GM19463 (cell line): ENCODE results near the gene XIRP2.
A peak's percentile ranks its signal among the peaks of the same experiment; 100 is the strongest.
"Not testable (repeated sequence)": the region's sequence is repeated elsewhere in the genome, so short reads cannot be mapped to it uniquely, and the experiment has no call there.

Experiments
- ATAC-seq: cut with Tn5 transposase; IDR thresholded peaks from one replicate; pipeline ENCODE4 v1.9.1; 2021; ENCODE audit warnings: mild to moderate bottlenecking, moderate library complexity; ENCODE audit not compliant: unreplicated experiment

The XIRP2 gene

GRCh38 chr2:167187978-167188967 lies 300.0 kb downstream of the XIRP2 start:
- no peak for ATAC-seq

- no peak for ATAC-seq
Observed at GRCh38 chr2:167190053-167190452, 301.8 kb downstream of the XIRP2 start.

DNA sequence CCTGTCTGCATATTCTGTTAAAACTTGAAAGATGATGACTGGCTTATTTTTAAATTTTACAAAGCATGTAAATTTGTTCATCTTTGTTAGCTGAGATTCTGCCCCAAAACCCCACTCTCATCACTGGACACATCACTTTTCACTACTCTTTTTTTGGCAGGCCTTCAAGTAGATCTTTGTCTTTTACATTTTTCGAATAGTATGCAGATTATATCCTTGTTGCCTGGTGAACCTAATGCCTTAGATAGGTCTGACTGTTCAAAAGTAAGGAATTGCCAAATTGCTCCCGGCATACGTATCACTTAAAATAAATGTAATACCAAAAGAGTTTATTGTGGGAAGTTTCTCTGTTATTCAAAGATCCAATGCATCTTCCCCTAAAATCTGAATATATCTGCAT lies 303.3 kb downstream of the XIRP2 start:
- no peak for ATAC-seq

- ATAC-seq: no peak
Observed at GRCh38 chr2:167192833-167193232, 304.6 kb downstream of the XIRP2 start.

DNA sequence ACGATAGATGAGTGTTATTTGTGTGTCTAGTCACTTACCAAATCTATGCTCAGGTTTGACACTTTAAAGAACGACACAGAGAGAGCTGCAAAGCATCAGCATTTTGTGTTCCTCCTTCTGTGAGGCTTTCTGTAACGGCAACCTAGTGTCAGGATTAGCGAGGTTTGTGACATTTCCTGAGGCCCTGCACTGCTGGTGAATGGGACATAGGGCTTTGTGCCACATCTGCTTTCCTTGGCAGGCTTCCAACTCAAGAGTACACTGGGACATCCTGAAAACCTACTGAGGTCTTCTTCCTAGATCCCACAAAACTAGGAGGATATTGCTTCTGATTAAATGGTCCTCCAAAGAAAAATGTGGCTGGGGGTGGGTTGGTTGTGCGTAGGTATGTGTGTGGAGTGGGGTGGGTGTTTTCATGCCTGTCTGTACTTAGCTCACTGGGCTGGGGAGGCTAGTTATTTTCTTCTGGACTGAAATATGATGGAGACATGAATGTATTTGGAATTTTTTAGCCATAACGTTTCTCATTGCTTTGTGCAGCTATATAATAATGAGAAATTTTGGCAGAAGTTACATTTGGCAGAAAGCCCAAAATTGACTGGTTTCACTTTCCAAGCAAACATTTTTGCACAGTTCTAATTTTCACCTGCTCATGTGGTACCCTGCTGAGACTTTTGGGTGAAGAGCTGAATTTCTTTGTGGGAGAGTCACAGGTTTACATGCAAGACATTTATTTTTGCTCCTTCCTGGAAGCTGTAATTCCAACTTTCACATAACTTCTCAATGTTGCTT lies 308.4 kb downstream of the XIRP2 start:
- ATAC-seq: no peak

DNA sequence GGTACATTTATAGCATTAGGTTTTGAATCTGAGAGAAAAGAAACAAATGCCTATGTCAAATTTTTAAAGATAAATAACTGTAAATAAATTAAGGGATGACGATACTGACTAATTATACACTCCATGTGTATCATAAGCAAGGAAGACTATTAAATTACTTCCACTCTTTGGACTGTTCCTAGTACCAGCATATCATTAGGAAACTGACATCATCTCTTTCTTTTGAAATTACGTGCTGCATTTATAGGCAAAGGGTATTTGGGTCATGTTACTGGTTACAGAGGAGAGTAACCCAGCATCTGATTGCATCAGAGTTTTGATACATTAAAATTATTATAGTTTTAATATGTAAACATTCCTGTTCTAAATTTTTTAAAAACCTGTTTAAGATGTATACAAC lies 309.7 kb downstream of the XIRP2 start:
- ATAC-seq: no peak

DNA sequence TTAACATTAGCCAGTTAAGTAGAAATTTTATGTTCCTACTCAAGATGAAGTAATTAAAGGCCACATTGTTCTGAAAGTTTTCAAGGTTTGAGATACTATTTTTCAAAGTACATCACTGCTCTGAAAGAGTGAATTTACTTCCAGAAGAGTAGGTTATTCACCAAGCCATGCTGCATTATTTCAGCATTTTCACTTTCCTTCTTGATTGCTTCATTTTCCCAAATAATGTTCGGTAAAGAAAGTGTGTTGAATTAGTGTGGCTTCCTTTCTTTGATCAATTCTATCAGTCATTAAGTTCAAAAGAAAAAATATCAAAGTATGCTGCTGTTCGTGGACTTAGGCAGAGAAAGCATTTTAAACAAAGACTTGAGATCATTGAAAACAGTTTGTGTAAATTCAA lies 310.3 kb downstream of the XIRP2 start:
- ATAC-seq: no peak

DNA sequence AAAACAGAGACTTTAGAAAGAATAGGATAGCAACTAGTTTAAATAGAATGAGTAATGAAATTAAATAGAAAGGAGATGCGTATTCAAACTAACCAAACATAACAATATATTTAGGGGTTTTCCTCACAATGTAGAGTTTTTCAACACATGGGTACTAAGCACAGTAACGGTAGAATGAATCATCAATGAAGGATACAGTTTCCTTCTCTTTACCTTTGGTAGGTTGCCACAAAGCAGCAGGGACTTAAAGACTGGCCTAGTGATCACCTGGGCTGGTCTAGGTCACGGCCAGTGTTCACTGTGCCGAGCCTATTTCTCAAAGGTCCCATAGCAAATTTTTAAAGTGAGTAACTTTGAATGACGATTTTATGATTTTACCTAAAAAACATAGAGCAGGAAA lies 311.7 kb downstream of the XIRP2 start:
- no peak for ATAC-seq

DNA sequence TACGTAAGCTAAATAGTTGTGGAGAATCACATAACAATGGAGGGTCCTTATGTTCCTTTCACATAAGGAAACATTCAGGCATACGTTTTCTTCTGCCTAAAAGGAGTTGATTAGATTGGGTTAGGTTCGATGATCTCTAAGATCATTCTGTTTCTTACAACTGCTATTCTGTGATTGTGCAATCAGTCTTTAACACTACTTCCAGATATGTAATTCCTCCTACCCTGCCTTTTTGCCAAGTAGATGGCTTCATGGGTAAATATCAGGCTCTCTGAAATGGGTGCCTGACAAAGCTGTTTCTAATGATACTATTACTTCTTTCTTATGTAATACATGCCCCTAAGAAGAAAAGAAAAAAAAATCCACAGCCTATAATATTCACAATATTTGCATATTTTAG lies 321.5 kb downstream of the XIRP2 start:
- no peak for ATAC-seq

DNA sequence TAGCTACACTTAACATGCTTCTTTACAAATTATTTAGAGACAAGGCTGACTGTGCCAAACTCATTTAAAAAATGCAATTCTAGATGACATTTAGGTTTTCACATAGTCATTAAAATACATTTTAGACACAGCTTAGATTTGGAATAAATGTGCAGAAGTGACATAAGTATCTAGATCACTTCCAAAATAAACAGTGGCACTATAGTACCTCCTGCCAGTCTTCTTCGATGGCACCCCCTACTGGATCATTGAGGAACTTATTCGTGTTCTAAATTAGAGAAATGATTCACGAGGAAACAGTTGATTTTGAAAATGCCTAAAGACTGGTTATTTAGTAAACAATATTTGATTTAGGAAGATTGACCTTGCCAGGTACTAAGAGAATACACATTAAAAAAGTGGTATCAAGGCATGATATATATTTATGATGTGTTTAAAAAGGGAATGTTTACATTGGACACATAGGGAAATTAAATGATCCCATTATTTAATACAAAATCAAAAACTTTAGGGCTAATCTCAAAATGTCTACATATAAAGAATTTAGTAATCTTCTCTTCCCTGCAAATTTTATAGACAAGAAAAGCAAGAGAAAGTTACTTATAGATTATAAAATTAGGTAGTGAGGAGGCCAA lies 323.9 kb downstream of the XIRP2 start:
- ATAC-seq: peak; percentile 82

- ATAC-seq: no peak
Observed at GRCh38 chr2:167215595-167215994, 327.3 kb downstream of the XIRP2 start.

DNA sequence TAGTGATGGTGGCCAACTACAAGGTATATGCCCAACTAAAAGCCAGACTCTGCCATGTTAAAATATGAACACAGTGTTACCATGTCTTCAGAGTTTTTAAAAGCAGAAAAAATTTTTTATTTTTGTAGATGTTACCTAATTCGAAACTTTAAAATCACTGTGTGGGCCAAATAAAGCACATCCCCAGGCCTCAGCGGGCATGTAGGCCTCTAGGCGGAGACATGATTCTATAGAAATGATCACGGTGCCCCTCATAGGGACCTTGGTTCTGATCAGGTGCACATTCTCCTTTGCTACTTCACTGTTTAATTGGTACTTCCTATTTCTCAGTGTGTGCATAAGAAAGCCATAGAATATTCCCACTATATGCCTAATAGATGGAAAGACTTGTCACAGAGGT lies 349.2 kb downstream of the XIRP2 start:
- ATAC-seq: no peak

DNA sequence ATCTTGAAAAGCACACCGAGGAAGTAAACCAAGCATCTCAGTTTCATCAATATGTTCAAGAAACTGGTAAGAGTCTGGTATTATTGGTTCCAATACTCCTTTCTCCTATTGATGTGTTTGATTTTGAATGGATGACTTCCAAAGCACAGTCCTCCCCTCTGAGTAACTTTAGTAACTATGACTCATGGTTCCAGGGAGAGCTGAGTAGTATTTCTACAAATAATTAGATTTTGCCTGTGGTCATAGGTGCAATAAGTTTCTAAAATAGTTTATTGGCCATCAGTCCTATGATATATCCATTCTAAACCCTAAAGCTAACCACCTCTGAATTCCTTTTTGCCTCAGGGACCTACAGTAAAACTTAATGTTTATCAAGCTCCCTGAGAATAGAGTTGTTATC lies 352.4 kb downstream of the XIRP2 start:
- ATAC-seq: no peak

DNA sequence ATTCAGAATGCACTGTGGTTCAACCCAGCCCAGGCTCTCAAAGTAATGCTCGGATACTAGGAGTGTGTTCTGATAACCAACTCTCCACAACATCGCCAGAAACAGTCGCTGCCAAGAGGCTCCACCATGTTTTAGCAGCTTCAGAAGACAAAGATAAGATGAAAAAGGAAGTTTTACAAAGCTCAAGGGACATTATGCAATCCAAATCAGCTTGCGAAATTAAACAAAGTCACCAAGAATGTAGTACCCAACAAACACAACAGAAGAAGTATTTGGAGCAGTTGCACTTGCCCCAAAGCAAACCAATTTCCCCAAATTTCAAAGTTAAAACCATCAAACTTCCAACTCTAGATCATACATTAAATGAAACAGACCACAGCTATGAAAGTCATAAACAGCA lies 360.9 kb downstream of the XIRP2 start:
- no peak for ATAC-seq

GRCh38 chr2:167253025-167253424 lies 364.7 kb downstream of the XIRP2 start:
- ATAC-seq: no peak

DNA sequence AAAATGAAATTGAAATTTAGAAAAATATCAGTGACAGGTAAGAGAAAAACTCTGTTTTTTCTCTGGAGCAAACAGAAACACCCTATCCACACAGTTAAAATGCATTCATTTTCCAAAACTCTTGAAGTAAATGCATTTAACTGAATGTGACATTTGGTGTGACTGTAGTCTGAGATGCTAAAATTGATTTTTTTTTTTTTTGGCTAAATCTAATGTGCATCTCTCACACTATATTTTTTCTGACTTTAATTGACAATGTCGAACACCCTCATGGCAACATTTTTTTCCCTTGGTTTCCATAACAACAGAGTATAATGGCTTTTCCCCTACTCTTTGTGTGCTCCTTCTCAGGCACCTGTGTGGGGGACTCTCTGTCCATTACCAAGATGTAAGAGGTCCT lies 366.4 kb downstream of the XIRP2 start:
- no peak for ATAC-seq

DNA sequence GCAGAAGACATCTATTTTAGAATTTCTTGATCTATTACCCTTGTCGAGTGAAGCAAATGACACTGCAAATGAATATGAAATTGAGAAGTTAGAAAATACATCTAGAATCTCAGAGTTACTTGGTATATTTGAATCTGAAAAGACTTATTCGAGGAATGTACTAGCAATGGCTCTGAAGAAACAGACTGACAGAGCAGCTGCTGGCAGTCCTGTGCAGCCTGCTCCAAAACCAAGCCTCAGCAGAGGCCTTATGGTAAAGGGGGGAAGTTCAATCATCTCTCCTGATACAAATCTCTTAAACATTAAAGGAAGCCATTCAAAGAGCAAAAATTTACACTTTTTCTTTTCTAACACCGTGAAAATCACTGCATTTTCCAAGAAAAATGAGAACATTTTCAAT lies 370.4 kb downstream of the XIRP2 start:
- no peak for ATAC-seq

DNA sequence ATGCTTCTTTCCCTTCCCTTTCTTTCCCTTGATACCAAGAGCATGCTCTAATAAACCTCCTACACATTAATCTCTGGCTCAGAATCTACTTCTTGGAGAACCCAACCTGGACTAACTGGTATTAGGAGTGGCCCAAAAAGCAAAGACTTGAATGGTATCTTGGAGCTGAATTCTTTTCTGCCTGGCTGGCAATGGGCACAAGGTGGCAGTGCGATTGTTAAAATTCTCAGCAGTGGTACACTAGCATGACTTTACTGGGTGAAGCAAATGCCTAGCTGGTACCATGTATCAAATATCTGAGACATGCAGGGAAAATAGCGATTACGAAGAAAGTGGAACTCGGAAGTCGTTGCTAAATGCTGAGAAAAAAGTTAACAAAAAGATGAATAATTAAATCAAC lies 376.1 kb downstream of the XIRP2 start:
- ATAC-seq: no peak

DNA sequence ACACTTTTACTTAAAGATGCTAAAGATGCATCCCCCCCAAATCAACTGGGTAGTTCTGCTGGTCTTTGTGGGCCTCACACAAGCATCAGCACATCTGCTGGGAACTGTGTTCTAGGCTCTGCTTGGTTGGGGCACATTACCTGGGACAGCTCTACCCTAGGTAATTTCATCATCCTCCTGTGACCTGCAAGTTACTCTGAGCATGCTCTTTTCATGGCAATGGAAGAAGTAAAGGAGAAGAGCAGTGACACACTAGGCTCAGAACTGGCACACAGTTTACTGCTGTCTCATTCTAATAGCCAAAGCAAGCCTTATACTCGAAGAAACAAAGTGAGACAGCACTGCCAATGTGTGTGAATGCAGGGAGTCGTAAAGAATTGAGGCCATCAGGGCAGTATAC lies 376.7 kb downstream of the XIRP2 start:
- ATAC-seq: no peak

DNA sequence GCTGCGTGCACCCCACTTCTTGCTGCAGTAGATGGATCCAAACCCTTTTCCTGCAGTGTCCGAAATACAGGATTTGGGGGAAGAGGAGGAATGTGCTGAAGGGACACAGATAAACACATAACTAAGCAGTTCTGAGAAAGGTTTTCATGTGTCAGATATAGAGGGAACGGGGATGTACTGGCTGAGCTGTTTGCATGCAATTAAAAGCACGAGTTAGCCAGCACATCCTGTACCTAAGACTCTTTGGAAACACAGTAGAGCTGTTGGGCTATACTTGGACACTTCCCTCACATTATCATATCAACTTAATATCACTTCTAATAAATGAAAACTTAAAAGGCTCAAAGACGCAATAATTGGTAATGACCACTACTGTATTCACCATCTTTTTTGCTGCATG lies 377.4 kb downstream of the XIRP2 start:
- no peak for ATAC-seq

GRCh38 chr2:167268245-167268644 lies 380.0 kb downstream of the XIRP2 start:
- ATAC-seq: not testable (repeated sequence)

GRCh38 chr2:167271932-167272331 lies 383.7 kb downstream of the XIRP2 start:
- no peak for ATAC-seq
